ENCODE measurements around the gene DIPK1B.

GRCh38 chr9:136685790-136686533 lies 26.4 kb upstream of the DIPK1B start:
- TF ChIP-seq YY1 (IDR thresholded peaks at IDR 0.05; ENCODE audit: insufficient read depth, insufficient read length) (no peak), ZNF274 (IDR thresholded peaks at IDR 0.05; ENCODE audit: low read depth, low read length) (no peak), SUZ12 (IDR thresholded peaks at IDR 0.05; ENCODE audit: extremely low read depth, insufficient read depth, insufficient read length) (no peak)
